ENCODE results near the gene FRMD4A. TPM values are rescaled to one million over a fixed set of nuclear protein-coding genes. Genes with fewer than 3 reads are reported as not detected.
A peak's percentile ranks its signal among the peaks of the same experiment; 100 is the strongest.

Gene FRMD4A
- total RNA-seq, 1 donor from 2014 or later: 28.2 TPM

DNA sequence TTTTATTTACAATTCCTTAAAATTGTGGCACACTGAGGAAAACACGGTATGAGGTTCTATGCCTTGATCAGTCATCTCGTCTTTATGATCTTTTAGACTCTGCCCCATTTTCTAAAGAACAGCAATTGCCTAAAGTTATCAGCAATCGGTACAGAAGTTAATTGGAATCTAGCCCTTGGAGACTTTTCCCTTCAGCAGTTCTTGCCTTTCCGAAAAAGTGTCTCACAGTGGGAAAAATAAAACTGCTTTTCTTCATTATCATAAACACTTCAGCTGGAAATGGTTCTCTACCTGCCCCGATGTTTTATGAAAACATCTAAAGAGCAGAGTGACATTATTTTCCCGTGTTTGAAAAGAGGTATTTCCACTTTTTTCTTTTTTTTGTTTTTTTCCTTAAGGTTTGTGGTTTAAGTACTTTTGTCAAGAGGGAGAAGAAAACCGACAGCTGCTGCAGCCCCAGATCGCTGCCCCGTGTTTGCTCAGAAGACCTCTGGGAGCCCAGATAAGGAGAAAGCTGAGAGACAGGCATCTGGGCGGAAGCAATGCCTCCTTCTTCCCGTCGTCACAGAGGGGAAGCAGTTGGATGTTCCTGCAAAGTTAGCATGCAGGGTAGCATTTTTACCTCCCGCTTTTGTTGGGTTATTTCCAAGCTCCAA is 149.7 kb downstream of the FRMD4A start:
- TF ChIP-seq, protein P1, sequence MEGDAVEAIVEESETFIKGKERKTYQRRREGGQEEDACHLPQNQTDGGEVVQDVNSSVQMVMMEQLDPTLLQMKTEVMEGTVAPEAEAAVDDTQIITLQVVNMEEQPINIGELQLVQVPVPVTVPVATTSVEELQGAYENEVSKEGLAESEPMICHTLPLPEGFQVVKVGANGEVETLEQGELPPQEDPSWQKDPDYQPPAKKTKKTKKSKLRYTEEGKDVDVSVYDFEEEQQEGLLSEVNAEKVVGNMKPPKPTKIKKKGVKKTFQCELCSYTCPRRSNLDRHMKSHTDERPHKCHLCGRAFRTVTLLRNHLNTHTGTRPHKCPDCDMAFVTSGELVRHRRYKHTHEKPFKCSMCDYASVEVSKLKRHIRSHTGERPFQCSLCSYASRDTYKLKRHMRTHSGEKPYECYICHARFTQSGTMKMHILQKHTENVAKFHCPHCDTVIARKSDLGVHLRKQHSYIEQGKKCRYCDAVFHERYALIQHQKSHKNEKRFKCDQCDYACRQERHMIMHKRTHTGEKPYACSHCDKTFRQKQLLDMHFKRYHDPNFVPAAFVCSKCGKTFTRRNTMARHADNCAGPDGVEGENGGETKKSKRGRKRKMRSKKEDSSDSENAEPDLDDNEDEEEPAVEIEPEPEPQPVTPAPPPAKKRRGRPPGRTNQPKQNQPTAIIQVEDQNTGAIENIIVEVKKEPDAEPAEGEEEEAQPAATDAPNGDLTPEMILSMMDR (IDR thresholded peaks at IDR 0.05; ENCODE audit: insufficient read depth, low read length, poor library complexity, severe bottlenecking): no peak
- no peak for DNase-seq (ENCODE audit: low read depth)
- H3K27me3 ChIP-seq (ENCODE audit: control insufficient read depth, insufficient read depth, low read length): peaks cover 2% of the 10 kb centered on the region

DNA sequence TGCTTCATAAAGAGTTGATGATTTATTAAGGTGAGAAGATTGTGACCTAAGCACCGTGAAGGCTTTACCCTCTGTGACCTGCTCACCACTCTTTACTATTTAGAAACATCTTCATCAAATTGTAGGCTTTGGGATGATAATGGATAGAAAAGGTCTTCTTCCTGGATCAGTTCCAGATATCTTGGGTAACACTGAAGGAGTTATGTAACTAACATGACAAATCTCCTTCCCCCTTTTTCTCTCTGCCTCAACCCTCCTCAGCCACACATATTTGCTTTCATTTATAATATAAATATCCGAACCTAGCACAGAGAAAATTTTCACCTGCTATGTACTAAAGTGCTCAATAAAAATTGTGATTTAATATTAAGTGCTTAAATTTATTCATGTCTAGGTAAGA is 151.5 kb downstream of the FRMD4A start:
- TF ChIP-seq, protein P1 (IDR thresholded peaks at IDR 0.05; ENCODE audit: insufficient read depth, low read length, poor library complexity, severe bottlenecking): no peak
- H3K36me3 ChIP-seq (ENCODE audit: control insufficient read depth, insufficient read depth, low read length): no peaks in the 10 kb centered on the region
- no peak for DNase-seq (ENCODE audit: low read depth)
- H3K27me3 ChIP-seq (ENCODE audit: control insufficient read depth, insufficient read depth, low read length): peaks cover 4% of the 10 kb centered on the region
- no peak overlapping the region for H3K4me3 ChIP-seq (ENCODE audit: low read depth, low read length)

More for the DNA sequence above, 149.7 kb downstream of the FRMD4A start:
- Histone ChIP-seq H3K36me3 (ENCODE audit: control insufficient read depth, insufficient read depth, low read length) (no peaks in the 10 kb centered on the region), H3K4me3 (ENCODE audit: low read depth, low read length) (no peak overlapping the region)

- DNase-seq (ENCODE audit: low read depth): no peak
- TF ChIP-seq, protein P1 (IDR thresholded peaks at IDR 0.05; ENCODE audit: insufficient read depth, low read length, poor library complexity, severe bottlenecking): no peak
- Histone ChIP-seq H3K27me3 (ENCODE audit: control insufficient read depth, insufficient read depth, low read length) (peaks cover 4% of the 10 kb centered on the region), H3K36me3 (ENCODE audit: control insufficient read depth, insufficient read depth, low read length) (no peaks in the 10 kb centered on the region), H3K4me3 (ENCODE audit: low read depth, low read length) (peak overlapping the region; percentile 18)
Observed at GRCh38 chr10:14173706-14174594, 156.8 kb downstream of the FRMD4A start.

DNA sequence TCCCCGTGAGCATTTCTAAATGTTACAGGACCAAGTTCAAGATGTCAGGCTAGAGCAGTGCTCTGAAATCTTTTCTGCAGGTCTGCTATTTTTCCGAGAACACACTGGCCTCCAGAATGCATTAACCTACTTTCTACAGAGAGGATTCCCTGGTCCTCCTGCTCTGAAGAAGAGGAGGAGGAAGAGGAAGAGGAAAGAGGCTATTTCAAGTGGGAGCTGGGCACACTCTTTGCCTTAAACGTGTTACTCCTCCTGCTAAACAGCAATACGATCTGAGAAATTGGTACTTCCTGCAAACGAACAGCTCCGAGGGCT is 157.4 kb downstream of the FRMD4A start:
- no peak for DNase-seq (ENCODE audit: low read depth)
- H3K4me3 ChIP-seq (ENCODE audit: low read depth, low read length): peak overlapping the region; percentile 18
- TF ChIP-seq, protein P1 (IDR thresholded peaks at IDR 0.05; ENCODE audit: insufficient read depth, low read length, poor library complexity, severe bottlenecking): no peak
- H3K36me3 ChIP-seq (ENCODE audit: control insufficient read depth, insufficient read depth, low read length): no peaks in the 10 kb centered on the region
- H3K27me3 ChIP-seq (ENCODE audit: control insufficient read depth, insufficient read depth, low read length): peaks cover 4% of the 10 kb centered on the region

DNA sequence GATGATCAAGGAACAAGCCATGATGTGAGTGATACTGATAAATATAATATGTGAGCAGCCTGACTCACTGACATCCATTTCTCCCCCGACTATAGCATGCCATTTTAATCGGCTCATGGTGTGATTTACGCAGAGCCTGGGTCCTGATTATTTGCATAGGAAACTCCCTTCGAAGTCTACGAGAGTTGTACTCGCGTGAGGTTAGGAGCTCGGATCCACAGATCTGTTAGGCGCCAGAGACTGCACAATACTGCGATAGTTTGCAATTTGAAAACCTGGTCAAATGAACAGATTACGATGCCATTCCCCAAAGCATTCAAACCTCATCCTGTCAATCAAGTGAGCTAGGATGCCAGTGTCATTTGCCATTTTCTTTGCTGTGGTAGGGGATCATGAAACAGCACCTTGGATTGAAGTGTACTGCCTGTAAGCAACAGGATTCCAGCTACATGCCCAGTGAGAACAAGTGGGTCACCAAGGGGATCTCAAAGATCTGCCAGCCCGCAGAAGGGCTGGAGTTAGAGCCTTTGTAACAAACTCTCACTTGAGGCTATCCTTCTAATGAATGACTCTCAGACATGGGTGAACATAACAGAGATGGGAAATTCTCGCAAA is 158.3 kb downstream of the FRMD4A start:
- Histone ChIP-seq H3K27me3 (ENCODE audit: control insufficient read depth, insufficient read depth, low read length) (peaks cover 4% of the 10 kb centered on the region), H3K4me3 (ENCODE audit: low read depth, low read length) (no peak overlapping the region), H3K36me3 (ENCODE audit: control insufficient read depth, insufficient read depth, low read length) (no peaks in the 10 kb centered on the region)
- TF ChIP-seq, protein P1 (IDR thresholded peaks at IDR 0.05; ENCODE audit: insufficient read depth, low read length, poor library complexity, severe bottlenecking): no peak
- no peak for DNase-seq (ENCODE audit: low read depth)
